ENCODE measurements around the gene CELSR2. TPM values are rescaled to one million over a fixed set of nuclear protein-coding genes. Genes with fewer than 3 reads are reported as not detected.

Gene CELSR2
- total RNA-seq, 1 donor from 2014 or later = 3.9 TPM

DNA sequence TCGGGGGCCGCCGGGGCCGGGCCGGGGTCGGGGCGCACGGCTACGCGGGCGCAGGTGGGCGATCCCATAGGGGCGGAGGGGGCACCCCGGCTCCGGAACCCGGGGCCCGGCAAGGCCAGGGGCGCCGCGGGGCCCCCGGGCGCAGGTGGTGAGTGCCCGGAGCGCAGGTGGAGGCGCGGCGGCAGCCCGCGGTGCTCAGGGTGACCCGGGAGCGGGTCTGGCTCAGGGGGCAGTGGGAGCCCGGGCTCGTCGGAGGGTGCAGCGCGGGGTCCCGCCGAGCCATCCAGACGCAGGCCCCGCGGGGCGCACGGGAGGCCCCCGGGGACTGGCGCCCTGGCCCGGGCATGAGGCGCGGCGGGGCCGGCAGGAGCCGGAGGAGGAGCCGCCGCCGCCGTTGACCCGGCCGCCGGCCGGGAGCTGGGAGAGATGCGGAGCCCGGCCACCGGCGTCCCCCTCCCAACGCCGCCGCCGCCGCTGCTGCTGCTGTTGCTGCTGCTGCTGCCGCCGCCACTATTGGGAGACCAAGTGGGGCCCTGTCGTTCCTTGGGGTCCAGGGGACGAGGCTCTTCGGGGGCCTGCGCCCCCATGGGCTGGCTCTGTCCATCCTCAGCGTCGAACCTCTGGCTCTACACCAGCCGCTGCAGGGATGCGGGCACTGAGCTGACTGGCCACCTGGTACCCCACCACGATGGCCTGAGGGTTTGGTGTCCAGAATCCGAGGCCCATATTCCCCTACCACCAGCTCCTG is 489 bp downstream of the CELSR2 start:
- ATAC-seq = peak; percentile 58
- no peak for DNase-seq (ENCODE audit: low spot score)

GRCh38 chr1:109250454-109251276 is 1.3 kb downstream of the CELSR2 start:
- DNase-seq (ENCODE audit: low spot score) = no peak
- ATAC-seq = no peak

DNA sequence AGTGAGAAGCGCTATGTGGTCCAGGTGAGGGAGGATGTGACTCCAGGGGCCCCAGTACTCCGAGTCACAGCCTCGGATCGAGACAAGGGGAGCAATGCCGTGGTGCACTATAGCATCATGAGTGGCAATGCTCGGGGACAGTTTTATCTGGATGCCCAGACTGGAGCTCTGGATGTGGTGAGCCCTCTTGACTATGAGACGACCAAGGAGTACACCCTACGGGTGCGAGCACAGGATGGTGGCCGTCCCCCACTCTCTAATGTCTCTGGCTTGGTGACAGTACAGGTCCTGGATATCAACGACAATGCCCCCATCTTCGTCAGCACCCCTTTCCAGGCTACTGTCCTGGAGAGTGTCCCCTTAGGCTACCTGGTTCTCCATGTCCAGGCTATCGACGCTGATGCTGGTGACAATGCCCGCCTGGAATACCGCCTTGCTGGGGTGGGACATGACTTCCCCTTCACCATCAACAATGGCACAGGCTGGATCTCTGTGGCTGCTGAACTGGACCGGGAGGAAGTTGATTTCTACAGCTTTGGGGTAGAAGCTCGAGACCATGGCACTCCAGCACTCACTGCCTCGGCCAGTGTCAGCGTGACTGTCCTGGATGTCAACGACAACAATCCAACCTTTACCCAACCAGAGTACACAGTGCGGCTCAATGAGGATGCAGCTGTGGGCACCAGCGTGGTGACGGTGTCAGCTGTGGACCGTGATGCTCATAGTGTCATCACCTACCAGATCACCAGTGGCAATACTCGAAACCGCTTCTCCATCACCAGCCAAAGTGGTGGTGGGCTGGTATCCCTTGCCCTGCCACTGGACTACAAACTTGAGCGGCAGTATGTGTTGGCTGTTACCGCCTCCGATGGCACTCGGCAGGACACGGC is 2.2 kb downstream of the CELSR2 start:
- DNase-seq (ENCODE audit: low spot score) = no peak
- no peak for ATAC-seq

DNA sequence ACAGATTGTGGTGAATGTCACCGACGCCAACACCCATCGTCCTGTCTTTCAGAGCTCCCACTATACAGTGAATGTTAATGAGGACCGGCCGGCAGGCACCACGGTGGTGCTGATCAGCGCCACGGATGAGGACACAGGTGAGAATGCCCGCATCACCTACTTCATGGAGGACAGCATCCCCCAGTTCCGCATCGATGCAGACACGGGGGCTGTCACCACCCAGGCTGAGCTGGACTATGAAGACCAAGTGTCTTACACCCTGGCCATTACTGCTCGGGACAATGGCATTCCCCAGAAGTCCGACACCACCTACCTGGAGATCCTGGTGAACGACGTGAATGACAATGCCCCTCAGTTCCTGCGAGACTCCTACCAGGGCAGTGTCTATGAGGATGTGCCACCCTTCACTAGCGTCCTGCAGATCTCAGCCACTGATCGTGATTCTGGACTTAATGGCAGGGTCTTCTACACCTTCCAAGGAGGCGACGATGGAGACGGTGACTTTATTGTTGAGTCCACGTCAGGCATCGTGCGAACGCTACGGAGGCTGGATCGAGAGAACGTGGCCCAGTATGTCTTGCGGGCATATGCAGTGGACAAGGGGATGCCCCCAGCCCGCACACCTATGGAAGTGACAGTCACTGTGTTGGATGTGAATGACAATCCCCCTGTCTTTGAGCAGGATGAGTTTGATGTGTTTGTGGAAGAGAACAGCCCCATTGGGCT is 3.0 kb downstream of the CELSR2 start:
- no peak for DNase-seq (ENCODE audit: low spot score)

GRCh38 chr1:109252893-109253802 is 3.8 kb downstream of the CELSR2 start:
- ATAC-seq = no peak
- DNase-seq (ENCODE audit: low spot score) = no peak

More for the DNA sequence above, 3.0 kb downstream of the CELSR2 start:
- ATAC-seq = no peak

DNA sequence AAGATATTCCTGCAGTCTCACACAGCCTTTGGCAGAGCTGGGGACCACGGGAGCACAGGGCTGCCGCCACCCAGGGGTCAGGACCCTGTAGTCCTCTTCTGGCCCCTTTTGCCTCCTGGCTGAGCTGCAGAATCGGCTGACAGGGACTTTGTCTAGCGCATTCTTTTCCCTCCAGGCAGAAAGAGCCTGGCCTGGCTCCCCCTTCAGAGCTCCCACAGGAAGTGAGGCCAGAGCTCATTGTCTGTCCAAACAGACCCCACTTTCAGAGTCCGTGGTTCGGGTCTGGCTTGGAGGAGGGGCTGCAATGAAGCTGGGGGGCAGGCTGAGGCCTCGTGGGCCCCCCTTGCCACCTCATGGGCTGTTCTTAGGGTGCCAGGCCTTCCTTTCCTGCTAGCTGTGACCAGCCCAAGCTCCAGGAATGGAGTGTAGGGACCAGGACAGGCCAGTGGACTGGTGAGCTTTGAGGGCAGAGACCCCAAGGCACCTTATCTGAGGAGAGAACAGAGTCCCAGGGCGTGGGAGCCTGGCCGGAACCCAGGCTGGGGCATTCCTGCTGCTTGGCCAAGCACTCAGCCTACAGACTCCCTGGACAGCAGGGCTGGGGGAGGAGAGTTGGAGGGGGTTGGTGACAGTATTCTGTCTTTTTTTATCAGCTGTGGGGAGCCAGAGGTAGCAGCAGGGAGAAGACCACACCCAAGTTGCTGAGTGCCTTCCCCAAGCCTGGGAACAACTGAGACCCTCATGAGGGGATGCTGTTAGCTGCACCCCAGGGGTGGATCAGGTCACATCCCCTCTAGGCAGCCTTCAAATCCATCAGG is 4.7 kb downstream of the CELSR2 start:
- DNase-seq (ENCODE audit: low spot score) = no peak
- ATAC-seq = no peak

- no peak for DNase-seq (ENCODE audit: low spot score)
Measured at GRCh38 chr1:109254621-109255096, 5.3 kb downstream of the CELSR2 start.

GRCh38 chr1:109255097-109255651 is 5.8 kb downstream of the CELSR2 start:
- DNase-seq (ENCODE audit: low spot score) (no peak), ATAC-seq (no peak)

More at GRCh38 chr1:109254621-109255096, 5.3 kb downstream of the CELSR2 start:
- no peak for ATAC-seq

- DNase-seq (ENCODE audit: low spot score) (no peak), ATAC-seq (no peak)
Measured at GRCh38 chr1:109255678-109256077, 6.3 kb downstream of the CELSR2 start.

GRCh38 chr1:109256085-109256484 is 6.7 kb downstream of the CELSR2 start:
- DNase-seq (ENCODE audit: low spot score) = no peak
- ATAC-seq = no peak

DNA sequence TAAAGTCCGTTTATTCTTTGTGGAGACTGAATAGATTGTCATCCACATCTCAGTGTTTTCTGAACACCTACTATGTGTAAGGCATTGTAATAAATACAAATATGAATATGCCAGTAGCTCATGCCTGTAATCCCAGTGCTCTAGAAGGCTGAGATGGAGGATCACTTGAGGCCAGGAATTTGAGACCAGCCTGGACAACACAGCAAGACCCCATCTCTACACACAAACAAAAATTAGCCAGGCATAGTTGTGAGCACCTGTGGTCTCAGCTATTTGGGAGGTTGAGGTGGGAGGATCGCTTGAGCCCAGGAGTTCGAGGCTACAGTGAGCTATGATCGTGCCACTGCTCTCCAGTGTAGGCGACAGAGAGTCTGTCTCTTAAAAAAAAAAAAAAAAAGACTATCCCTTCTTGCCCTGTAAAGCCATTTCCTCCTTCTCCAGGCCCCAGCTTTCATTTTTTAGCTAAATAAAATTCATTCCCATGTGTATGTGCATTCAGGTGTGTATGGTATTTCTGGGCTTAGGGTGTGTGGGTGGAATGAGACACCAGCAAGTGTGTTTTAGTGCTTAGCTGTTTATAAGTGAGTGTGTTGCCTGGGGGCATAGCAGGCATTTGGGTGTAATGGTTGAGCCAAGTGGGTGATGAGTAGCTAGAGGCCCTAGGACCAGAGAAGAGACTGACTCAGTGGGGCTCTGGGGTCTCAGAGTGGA is 7.8 kb downstream of the CELSR2 start:
- DNase-seq (ENCODE audit: low spot score) (no peak), ATAC-seq (no peak)

DNA sequence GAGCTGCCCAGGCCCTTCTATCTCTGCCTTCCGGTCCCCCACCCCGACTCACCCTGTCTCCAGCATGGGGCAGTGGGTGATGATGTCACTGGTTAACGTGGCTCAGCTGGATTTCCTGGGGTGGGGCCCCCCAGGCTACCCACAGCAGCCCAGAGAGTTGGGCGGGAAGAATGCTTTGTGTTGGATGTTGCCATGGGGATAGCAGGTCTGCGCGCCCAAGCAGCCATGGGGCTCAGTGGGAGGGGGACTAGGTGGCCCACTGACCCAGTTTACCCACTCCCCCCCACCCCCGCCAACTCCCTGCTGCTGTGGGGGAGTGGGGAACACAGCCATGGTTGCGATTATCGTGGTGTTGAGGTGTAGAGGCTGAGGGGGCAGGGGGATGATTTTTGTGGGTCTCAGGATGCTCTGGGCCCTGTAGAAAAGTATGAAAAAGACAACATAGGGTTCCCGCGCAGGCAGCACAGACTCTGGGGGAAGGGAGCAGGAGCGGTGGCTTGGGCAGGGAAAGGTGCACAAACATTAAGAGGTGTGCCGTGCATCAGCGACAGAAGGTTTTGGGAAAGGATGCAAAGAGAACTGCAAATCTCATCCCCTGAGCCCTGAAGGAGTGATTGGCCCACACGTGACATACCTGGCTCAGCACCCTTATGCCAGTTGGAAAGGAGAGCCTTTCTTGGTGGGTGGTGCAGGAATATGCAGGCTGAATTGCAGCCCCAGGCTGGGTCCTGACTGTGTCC is 8.5 kb downstream of the CELSR2 start:
- no peak for DNase-seq (ENCODE audit: low spot score)
- ATAC-seq = no peak

- DNase-seq (ENCODE audit: low spot score) (no peak), ATAC-seq (no peak)
Measured at GRCh38 chr1:109258481-109259466, 9.4 kb downstream of the CELSR2 start.

GRCh38 chr1:109259674-109260557 is 10.6 kb downstream of the CELSR2 start:
- ATAC-seq = no peak
- DNase-seq (ENCODE audit: low spot score) = no peak

- ATAC-seq (no peak), DNase-seq (ENCODE audit: low spot score) (no peak)
Measured at GRCh38 chr1:109261006-109261405, 11.7 kb downstream of the CELSR2 start.

Measured in left lobe of liver (tissue), 2 donors.